GM12892 (cell line): Measurements from ENCODE around the gene TMEM253.

Source experiments
- DNase-seq: peaks from one replicate; pipeline ENCODE4 v3.0.0; 2011; ENCODE audit not compliant: insufficient read length
- FAIRE-seq: peaks from 2 replicates; lab custom pipeline; 2011; peaks lifted over from hg19 to GRCh38; lab: Jason Lieb, UNC
- POLR2A ChIP-seq: IDR thresholded peaks from 2 replicates; pipeline ENCODE4 v1.6.1; 2011; ENCODE audit warnings: low read depth, low read length, control low read depth
- POLR2AphosphoS5 ChIP-seq: IDR thresholded peaks from 2 replicates; pipeline ENCODE4 v1.6.1; 2011; ENCODE audit warnings: low read depth, low read length, control low read depth
- TAF1 ChIP-seq: IDR thresholded peaks from 2 replicates; pipeline ENCODE4 v1.6.1; 2011; ENCODE audit warnings: low read depth, mild to moderate bottlenecking, control low read depth, low read length, borderline replicate concordance

Gene TMEM253

DNA sequence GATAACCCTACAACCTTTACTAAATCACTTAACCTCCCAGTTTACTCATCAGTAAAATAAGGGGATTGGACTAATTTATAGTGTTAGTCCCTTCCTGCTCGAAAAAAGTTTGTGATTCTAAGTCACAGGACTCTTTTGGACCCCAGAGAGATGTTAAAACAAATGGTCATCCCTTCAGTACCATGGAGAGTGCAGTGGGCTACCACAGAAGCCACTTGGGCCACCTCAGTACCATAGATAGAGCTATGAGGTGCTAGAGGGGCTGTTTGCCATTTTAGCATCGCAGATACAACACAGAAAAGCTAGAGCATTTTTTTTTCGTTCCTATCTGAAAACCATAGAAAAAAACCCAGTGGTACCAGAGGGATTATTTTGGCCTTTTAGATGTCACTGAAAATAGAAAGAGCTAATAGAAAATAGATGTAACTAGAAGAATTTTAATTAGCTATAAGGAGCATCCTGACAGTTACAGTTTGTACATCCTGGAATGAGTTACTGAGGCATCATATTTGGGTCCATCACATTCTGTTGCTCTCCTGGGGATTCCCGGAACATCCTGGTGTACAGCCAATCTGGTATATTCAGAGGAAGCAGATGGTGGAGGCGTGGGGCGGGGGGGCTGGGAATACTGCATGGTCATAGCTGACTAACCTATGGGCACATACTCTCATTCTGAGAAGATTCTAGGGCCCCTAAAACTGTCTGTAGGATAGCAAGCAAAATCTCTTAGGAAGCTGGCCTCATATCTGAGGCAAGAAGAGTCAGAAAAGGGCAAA is 5.2 kb upstream of the TMEM253 start:
- DNase-seq (no peak), FAIRE-seq (no peak)
- TF ChIP-seq POLR2A (no peak), TAF1 (no peak), POLR2AphosphoS5 (no peak)

DNA sequence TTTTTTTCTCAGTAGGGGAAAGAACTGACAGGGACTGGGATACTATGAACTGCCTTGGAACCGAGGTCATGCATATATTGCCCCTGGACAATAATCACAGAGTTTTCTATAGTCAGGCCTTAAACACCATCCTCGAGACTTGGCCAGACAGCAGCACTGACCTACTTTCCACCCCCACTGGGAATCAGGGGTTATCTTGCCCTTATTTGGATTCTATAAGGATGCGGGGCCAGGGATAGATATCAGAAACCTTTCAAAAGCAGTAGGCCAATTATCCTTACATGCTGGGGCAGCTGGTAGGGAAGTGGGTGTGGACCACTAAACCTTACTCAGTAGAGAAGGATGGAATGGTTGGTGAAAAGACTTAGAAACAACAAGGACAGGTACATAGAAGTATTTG is 4.4 kb upstream of the TMEM253 start:
- FAIRE-seq = no peak
- no peak for DNase-seq
- TF ChIP-seq TAF1 (no peak), POLR2A (no peak), POLR2AphosphoS5 (no peak)

DNA sequence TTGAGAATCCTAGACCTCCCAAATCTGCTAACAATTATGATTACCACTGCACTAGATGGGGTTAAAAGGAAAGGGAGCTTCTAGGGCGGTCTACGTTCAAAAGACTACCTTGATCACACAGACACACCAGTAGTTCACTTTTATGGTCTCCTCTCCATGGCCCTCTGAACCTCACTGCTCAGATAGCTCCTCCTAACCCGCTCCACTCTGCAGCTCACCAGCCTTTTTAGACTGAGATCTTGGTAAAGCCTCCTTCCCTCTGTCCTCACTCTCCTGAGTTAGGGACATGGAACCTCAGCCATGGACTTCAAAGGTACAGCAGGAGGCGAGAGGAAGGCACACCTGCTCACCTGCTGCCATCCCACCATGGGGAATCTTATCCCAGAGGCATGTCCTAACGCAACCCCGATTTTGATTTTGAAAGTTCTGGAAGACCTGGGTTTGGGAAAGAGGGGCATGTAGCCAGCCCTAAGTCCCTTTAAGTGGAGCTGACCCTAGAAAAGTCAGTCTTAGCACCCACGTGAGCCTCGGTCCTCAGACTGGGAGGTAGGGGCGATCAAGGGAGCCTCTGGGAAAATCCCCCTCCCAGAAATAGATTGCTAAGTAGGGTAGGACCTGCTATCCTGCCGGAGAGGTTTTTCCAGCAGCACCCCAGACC is 3.8 kb upstream of the TMEM253 start:
- TF ChIP-seq POLR2A = no peak
- TF ChIP-seq POLR2AphosphoS5 = no peak
- no peak for TF ChIP-seq TAF1
- DNase-seq (no peak), FAIRE-seq (no peak)

DNA sequence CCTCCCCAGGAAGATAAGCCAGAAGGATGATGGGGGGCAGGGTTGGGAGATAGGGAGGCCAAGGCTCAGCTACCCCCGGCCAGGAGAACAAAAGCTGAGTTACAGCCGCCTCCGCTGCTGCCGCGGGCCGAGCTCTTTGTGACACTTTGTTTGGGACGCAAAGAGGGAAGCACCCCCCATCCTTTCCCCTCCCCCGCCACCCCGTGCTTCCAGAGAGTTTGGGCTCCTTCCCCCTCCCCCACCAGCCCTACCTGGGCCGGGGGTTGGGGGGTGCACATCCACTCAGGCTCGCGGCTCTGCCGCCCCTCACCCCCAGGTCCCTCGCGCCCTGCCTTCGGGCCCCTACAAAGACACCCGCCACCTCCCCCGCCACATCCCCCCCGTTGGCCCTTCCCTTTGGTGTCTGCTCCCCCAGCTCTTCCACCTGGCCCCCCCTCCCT is 3.2 kb upstream of the TMEM253 start:
- no peak for DNase-seq
- no peak for TF ChIP-seq POLR2A
- no peak for TF ChIP-seq POLR2AphosphoS5
- no peak for TF ChIP-seq TAF1
- FAIRE-seq = no peak

DNA sequence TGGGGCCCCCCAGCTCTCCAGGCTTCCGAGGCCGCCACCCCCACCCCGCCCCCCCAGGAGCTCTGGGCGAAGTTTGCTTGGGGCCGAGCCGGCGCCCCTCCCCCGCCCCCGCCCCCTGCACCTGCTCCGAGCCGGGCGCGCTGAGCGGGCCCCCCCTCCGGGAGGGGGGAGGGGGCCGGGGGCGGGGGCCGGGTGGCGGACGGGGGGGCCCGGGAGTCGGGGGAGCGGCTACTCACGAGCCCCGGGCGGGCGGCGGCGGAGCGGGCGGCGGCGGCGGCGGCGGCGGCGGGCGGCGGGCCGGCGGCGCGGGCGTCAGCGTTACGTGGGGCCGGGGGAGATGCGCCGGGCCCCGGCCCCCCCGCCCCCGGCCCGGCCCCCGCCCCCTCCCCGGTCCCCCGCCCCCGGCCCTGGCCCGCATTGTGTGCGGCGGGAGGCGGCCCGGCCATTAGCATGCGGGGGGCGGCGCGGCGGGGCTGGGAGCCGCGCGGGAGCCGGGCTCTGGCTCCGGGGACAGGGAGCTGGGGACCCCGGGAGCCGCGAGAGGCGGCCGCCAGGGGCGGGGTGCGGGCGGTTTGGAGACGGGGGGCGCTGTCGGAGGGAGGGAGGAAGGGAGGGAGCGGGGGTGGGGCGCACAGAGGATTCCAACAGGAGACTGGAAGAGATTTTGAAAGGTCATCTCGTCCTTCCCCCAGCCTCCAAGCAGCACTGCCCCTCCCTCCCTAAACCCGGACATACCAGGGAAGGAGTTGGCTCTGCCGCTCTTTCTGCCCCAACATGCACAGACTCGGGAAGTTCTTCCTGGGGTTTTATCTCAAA is 2.6 kb upstream of the TMEM253 start, which contains the start of gene ZNF219:
Gene ZNF219, minus strand, starts transcription at position 580 of the 816 bp plus-strand sequence. CDS start 5,064 bp downstream, outside the sequence.
- DNase-seq (no peak), FAIRE-seq (no peak)
- TF ChIP-seq POLR2AphosphoS5 (no peak), TAF1 (no peak), POLR2A (no peak)

DNA sequence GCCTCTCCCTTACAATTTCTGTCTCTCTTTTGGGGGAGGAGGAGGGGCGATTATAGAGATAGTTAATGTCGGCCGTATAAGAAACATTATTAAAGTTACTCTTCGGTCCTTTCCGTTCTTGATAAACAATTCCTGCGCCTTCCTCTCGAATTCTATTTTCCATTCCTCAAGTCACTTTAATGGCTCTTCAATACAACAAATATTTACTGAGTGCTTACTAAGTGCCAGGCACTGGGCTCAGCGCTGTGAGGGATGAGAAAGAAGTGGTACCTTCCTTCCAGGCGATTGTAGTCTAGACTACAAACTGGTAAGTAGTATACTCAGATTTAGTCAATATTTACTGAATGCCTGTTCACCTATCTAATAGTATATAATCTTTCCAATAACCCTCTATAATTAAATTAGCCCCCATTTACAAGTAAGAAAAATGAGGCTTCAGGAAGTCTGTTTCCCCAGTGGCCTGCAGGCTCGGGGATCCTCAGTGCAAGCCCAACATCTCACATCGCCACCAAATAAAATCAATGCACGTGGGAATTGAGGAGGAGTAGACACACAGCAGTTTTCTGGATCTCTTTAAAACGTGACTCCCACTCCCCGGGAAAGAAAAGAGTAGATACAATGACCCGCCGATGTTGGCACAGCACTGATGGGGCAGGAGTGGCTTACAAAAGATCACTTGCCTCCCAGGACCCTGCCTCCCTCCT is 1.8 kb upstream of the TMEM253 start:
- DNase-seq = no peak
- TF ChIP-seq TAF1 (no peak), POLR2A (no peak), POLR2AphosphoS5 (no peak)
- no peak for FAIRE-seq

DNA sequence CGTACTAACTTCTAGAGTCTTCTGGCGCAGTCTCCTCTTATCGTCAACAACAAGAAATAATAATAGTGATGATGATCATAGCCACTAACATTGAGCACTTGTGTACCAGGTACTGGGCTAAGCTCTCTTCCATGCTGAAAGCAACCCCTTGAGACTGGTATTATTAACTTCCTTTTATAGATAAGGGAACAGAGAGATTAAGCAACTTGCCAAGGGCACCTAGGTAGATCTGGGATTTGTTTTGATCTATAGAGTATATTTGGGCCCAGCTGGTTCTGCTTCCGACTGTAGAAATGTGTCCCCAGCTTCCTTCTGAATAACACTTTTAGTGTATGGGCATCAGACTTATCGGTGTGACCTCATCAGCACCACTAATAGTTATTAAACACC is 1.3 kb upstream of the TMEM253 start:
- DNase-seq (no peak), FAIRE-seq (no peak)
- TF ChIP-seq POLR2A (no peak), TAF1 (no peak), POLR2AphosphoS5 (no peak)

DNA sequence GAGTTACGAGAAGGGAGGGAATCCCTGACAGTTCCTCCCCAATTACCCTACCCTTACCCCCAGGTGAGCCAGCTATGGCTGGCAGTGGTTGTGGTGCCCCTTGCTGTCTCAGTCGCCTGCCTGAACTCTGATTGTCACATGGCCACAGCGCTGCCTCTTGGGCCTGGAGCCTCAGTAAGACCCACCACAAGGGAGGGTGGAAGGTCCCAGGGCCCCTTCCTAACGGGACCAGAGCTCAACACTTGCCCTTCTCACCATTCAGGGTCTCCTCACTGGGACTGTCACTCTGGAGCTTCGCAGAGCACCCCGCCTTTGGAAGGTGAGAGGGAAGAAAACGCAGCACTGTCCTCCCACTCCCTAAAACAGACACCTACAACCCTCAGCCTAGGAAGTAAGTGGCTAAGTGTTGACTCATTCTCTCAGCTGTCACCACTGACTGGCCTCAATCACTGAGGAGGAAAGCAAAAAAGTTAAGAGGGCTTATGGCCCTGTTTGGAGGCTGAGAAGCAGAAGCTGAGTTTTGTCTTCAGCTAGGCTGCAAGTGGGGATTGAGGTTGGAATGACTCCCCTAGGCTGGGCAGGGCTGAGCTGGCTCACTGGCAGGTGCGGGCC is 1.0 kb downstream of the TMEM253 start:
- TF ChIP-seq POLR2AphosphoS5 (no peak), TAF1 (no peak), POLR2A (no peak)
- FAIRE-seq (no peak), DNase-seq (no peak)

DNA sequence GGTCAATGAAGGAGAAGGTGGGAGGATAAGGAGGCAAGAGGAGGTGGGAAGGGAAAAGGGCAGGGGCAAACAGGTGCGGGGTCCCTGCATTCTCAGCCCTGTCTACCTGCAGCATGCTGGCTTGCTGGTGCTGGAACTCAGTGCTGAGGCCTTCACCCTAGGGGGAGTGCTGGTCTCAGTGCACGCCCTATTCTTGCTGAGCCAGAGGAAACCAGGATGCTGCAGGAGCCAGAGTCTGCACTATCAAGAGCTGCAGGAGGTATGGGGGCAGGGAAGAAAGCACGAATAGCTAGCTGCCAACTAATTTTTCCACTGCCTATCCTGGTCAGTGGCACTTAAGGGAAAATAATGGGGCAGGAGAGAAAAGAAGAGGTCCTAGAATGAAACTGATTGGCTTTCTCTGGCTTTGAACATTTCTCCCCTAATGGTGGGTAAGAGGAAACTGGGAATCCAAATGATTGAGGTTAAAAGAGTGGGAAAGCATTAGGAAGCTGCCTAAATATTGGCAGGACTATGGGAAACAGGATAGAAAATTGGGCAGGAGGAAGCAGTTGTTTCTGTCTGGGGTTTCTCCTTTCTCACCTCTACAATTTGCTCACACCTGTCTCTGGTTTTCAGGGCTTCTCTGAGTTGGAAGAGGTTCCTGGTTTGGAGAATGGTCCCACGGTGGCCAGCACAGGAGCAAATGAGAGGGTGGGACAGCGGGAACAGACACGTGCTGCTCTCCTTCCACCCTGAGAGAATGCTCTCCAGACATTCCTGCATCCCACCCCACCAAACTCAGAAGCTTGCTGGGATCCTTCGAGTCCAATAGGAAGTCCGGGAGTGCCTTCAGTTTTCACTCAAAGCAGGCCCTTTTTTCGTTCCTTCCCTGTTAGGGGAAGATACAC is 1.9 kb downstream of the TMEM253 start:
- TF ChIP-seq POLR2AphosphoS5 (no peak), POLR2A (no peak), TAF1 (no peak)
- DNase-seq = no peak
- FAIRE-seq = no peak

DNA sequence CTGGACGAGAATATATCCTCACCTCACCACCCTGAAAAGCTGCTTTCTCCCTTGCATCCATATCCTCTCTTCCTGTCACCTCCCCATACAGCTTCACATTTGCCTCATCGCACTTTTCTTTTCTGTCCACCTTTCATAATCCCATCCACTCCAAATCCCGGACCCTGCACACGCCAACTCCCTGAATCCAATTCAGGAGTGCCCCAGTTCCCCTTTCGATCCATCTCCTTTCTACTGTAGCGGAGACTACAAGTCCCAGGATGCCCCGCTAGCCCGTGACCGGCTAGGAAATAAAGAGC is 2.5 kb downstream of the TMEM253 start:
- FAIRE-seq (no peak), DNase-seq (no peak)
- TF ChIP-seq POLR2AphosphoS5 = no peak
- no peak; the same call in 1 of the 2 replicates for TF ChIP-seq TAF1
- TF ChIP-seq POLR2A = no peak
